ENCODE measurements around the gene EPHA1. TPM values are rescaled to one million over a fixed set of nuclear protein-coding genes. Genes with fewer than 3 reads are reported as not detected.

EPHA1 gene
- total RNA-seq, 1 experiment from 2014 or later: 1.2 TPM

DNA sequence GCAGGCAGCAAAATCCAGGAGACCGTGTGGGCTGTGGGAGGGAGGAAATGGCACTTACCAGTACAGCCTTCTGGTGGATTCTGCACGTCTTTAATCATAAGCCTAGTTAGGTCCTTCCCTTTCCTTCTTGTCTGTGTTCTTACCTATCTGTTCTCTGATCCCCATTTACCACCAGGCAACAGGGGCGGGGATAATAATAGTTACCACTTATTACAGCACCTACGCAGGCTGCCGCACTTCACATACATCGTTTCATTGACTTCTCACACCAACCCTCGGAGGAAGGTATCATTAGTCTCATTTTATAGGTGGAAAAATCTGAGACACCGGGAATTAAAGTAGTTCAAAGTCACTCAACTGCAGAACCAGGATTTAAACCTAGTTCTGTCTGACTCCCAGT is 4.5 kb upstream of the EPHA1 start:
- POLR2A ChIA-PET (ENCODE audit: low non-redundant PET): no interaction called here
- Histone ChIP-seq H3K36me3 (ENCODE audit: insufficient read depth, low read length, poor library complexity, severe bottlenecking) (no peaks in the 10 kb centered on the region), H3K4me1 (ENCODE audit: insufficient read depth, low read length, poor library complexity, severe bottlenecking) (peaks cover 12% of the 10 kb centered on the region), H3K4me3 (ENCODE audit: low read depth, low read length, poor library complexity, severe bottlenecking) (no peak overlapping the region), H3K27ac (ENCODE audit: low read depth, low read length, poor library complexity, severe bottlenecking) (no peak overlapping the region), H3K27me3 (replicated peaks; ENCODE audit: insufficient read depth, low read depth, low read length, poor library complexity) (no peaks in the 10 kb centered on the region), H3K9me3 (ENCODE audit: low read depth, low read length, poor library complexity, severe bottlenecking) (no peaks in the 10 kb centered on the region)
- CTCF ChIA-PET: no interaction called here
- no TSS peak for BruUV-seq (replicated peaks)
- TF ChIP-seq, protein P1, sequence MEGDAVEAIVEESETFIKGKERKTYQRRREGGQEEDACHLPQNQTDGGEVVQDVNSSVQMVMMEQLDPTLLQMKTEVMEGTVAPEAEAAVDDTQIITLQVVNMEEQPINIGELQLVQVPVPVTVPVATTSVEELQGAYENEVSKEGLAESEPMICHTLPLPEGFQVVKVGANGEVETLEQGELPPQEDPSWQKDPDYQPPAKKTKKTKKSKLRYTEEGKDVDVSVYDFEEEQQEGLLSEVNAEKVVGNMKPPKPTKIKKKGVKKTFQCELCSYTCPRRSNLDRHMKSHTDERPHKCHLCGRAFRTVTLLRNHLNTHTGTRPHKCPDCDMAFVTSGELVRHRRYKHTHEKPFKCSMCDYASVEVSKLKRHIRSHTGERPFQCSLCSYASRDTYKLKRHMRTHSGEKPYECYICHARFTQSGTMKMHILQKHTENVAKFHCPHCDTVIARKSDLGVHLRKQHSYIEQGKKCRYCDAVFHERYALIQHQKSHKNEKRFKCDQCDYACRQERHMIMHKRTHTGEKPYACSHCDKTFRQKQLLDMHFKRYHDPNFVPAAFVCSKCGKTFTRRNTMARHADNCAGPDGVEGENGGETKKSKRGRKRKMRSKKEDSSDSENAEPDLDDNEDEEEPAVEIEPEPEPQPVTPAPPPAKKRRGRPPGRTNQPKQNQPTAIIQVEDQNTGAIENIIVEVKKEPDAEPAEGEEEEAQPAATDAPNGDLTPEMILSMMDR (conservative IDR thresholded peaks at IDR 0.05; ENCODE audit: low read depth, low read length): no peak
- TF ChIP-seq EZH2 (IDR thresholded peaks at IDR 0.05; ENCODE audit: borderline replicate concordance, low read depth, low read length, poor library complexity, severe bottlenecking): no peak
- intact Hi-C loops (cut with micrococcal nuclease; ENCODE audit: unreplicated experiment): no loop called here
- no peak for DNase-seq (ENCODE audit: low spot score)

DNA sequence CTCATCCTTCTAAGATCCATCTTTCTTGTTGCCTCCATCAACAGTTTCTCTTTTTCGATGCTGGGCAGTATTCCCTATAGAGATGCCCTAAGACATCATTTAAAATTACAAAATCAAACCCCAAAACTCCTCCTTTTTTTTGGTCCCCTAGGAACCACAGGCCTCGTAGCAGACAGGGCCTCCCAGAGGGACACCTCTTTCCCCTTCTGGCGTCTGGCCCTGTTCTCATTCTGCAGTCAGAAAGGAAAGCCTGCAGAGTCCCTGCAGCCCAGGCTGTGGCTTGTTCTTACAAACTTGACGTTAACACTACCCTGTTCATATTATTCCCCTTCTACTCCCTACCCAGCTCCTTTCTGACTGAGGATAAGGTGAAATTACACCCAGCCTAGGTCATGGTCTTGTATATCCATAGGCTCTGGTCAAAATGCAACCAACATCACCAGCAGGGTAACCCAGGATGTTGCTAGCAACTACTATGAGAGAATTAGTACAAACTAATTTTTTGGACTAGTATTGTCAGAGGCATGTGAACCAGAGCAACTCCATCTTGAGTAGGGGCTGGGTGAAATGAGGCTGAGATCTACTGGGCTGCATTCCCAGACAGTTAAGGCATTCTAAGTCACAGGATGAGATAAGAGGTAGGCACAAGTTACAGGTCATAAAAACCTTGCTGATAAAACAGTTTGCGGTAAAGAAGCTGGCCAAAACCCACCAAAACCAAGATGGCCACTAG is 3.5 kb upstream of the EPHA1 start:
- H3K9me3 ChIP-seq (ENCODE audit: low read depth, low read length, poor library complexity, severe bottlenecking): no peaks in the 10 kb centered on the region
- TF ChIP-seq, protein P1 (conservative IDR thresholded peaks at IDR 0.05; ENCODE audit: low read depth, low read length): no peak
- no peak for TF ChIP-seq EZH2 (IDR thresholded peaks at IDR 0.05; ENCODE audit: borderline replicate concordance, low read depth, low read length, poor library complexity, severe bottlenecking)
- no TSS peak for BruUV-seq (replicated peaks)
- DNase-seq (ENCODE audit: low spot score): no peak
- H3K36me3 ChIP-seq (ENCODE audit: insufficient read depth, low read length, poor library complexity, severe bottlenecking): no peaks in the 10 kb centered on the region
- POLR2A ChIA-PET (ENCODE audit: low non-redundant PET): no interaction called here
- no peak overlapping the region for H3K27ac ChIP-seq (ENCODE audit: low read depth, low read length, poor library complexity, severe bottlenecking)
- peaks cover 21% of the 10 kb centered on the region for H3K4me1 ChIP-seq (ENCODE audit: insufficient read depth, low read length, poor library complexity, severe bottlenecking)
- intact Hi-C loops (cut with micrococcal nuclease; ENCODE audit: unreplicated experiment): no loop called here
- H3K4me3 ChIP-seq (ENCODE audit: low read depth, low read length, poor library complexity, severe bottlenecking): no peak overlapping the region
- CTCF ChIA-PET: no interaction called here
- H3K27me3 ChIP-seq (replicated peaks; ENCODE audit: insufficient read depth, low read depth, low read length, poor library complexity): no peaks in the 10 kb centered on the region

DNA sequence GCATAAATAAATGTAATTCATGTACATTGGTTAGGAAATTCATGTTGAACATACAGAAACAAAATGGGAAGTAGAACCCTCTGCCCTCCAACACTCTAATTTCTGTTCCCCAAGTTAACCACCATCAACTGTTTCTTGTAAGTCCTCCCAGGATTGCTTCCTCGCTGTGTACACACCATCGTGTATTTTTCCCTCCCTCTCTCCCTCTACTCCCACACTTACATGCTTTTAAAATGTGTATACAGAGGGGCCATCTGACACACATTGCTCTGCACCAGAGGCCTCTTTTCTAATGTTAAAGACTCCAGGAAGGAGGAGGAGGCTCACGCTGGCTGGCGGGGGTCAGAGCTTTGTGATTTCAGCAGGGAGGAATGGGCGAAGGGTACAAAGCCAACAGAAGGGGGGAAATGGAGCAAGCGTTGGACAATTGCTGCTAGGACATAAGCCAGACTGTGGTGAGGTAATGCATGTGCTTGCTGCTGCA is 1.9 kb upstream of the EPHA1 start:
- no peak for DNase-seq (ENCODE audit: low spot score)
- POLR2A ChIA-PET (ENCODE audit: low non-redundant PET): no interaction called here
- no peak for TF ChIP-seq EZH2 (IDR thresholded peaks at IDR 0.05; ENCODE audit: borderline replicate concordance, low read depth, low read length, poor library complexity, severe bottlenecking)
- TF ChIP-seq, protein P1 (conservative IDR thresholded peaks at IDR 0.05; ENCODE audit: low read depth, low read length): no peak
- peaks cover 31% of the 10 kb centered on the region for H3K4me1 ChIP-seq (ENCODE audit: insufficient read depth, low read length, poor library complexity, severe bottlenecking)
- H3K27me3 ChIP-seq (replicated peaks; ENCODE audit: insufficient read depth, low read depth, low read length, poor library complexity): no peaks in the 10 kb centered on the region
- H3K27ac ChIP-seq (ENCODE audit: low read depth, low read length, poor library complexity, severe bottlenecking): no peak overlapping the region
- H3K4me3 ChIP-seq (ENCODE audit: low read depth, low read length, poor library complexity, severe bottlenecking): no peak overlapping the region
- no TSS peak for BruUV-seq (replicated peaks)
- intact Hi-C loops (cut with micrococcal nuclease; ENCODE audit: unreplicated experiment): no loop called here
- no peaks in the 10 kb centered on the region for H3K9me3 ChIP-seq (ENCODE audit: low read depth, low read length, poor library complexity, severe bottlenecking)
- CTCF ChIA-PET: no interaction called here
- H3K36me3 ChIP-seq (ENCODE audit: insufficient read depth, low read length, poor library complexity, severe bottlenecking): no peaks in the 10 kb centered on the region

Measured in A673 (cell line).